Fibroblast of skin of back (primary cell): ENCODE results near the gene PDE1C.
A peak's percentile ranks its signal among the peaks of the same experiment; 100 is the strongest.
"Not testable (repeated sequence)": the region's sequence is repeated elsewhere in the genome, so short reads cannot be mapped to it uniquely, and the experiment has no call there.

ENCODE experiments used
- DNase-seq: peaks from one replicate; pipeline ENCODE4 v3.0.0-alpha.2; 2013

The PDE1C gene

DNA sequence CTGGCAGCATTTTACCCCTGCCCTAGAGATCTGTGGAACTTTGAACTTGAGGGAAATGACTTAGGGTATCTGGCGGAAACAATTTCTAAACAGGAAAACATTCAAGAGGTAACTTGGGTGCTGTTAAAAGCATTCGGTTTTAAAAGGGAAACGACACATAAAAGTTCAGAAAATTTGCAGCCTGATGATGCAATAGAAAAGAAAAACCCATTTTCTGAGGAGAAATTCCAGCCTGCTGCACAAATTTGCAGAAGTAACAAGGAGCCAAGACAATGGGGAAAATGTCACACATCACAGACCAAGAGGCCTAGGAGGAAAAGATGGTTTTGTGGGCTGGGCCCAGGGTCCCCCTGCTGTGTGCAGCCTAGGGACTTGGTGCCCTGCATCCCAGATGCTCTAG, 236.6 kb downstream of the PDE1C start:
- not testable (repeated sequence) for DNase-seq

DNA sequence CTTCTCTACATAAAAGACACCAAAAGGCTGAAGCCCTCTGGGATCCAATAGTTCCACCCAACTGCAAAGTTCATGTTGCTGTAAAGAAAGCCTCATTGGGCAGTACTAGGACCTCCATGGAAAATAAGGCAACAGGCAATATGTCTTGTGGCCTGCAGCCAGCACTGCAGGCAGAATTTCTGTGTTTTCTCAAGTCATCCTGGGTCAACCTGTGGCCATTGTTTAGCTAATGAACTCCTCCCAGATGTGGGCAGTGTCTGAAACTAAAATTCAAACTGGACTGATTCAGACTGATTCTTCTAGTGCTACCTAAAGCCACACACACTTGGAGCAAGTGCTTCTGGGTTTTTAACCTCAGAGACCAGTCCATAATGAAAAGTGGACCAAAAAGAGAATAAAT, 241.7 kb downstream of the PDE1C start:
- DNase-seq: no peak

DNA sequence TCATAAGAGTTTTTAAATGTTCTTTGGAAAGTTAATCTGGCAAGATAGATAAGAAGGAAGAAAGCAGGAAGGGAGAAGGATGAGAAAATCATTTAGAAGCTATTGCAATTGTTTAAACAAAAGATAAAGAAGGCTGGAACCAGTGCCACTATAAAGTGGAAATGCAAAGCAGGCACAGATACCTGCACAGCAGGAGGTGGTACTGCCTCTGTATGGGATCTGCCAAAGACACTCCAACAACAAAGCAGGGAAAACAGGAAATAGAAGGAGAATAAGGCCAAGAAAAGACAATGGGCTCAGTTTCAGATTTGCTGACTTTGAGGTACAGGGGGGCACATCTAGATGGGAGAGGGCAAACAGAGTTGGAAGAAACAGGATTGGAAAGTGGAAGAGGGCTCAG, 244.6 kb downstream of the PDE1C start:
- DNase-seq: no peak

DNA sequence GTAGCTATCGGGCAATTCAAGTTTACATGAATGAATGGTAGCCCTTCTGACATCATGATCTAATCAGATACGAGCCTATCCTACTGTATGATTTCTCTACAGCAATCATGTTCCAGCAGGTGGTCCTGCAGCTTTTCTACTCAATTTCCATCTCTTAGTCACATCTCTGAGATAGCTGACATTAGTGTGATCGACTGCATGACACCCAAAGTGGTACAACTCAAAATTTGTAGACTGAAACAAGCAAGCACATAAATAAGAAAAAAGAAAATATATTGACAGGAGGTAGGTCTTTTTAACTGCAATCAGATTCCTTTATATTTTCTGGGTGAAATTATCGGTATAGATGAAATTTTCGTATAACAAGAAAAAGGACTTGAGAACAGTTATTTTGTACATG, 251.2 kb downstream of the PDE1C start:
- DNase-seq: no peak

DNA sequence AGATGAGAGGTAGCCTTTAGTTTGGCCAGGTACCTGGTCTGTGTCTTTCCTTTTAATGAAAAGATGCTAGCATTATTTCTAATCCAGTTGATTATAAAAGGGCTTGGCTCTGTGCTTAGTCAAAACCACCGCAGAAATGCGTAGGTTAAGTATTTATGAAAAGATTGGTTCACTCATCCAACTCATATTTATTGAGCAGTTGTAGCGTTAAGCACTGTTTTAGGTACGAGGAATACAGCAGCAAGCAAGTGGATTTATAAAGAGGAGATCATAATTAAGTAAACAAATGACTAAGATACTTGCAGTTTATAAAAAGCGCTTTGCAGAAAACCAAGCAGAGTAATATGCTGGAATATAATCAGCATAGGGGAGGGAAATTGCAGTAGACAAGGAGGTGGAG, 253.4 kb downstream of the PDE1C start:
- no peak for DNase-seq

DNA sequence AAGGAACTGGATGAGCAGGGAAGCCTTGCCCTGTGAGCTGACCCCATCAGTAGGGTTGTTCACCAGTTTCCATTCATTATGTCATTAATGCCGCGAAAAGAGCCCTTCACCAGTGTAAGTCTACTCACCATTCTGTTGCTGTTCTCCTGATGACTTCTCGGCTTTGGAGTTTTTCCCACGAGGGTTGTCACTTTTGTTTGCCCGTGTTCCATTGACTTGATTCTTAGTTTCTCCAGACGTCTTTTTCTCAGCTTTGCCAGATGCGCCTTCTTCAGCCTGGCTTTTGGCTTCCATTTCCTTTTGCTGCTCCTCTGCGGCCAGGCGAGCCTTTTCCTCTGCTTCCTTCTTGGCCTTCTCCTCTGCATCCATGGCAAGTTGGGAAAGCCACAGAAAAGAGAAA, 254.4 kb downstream of the PDE1C start:
- DNase-seq: peak; percentile 15

DNA sequence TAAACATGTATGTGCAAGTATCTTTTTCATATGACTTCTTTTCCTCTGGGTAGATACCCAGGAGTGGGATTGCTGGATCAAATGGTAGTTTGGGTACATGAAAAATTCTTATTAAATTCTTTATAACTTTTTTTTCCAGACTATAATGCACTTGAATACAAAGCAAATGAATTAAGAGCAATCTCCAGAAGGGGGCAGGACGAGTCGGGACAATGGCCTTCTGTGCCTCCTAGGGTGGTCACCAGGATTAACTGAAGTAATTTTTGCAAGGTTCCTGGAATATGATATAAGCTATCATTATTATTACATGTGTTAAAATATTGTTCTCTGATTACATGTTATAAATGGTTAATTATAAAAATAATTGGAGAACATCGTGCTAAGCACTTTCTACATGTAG, 256.0 kb downstream of the PDE1C start:
- peak; percentile 6 for DNase-seq

DNA sequence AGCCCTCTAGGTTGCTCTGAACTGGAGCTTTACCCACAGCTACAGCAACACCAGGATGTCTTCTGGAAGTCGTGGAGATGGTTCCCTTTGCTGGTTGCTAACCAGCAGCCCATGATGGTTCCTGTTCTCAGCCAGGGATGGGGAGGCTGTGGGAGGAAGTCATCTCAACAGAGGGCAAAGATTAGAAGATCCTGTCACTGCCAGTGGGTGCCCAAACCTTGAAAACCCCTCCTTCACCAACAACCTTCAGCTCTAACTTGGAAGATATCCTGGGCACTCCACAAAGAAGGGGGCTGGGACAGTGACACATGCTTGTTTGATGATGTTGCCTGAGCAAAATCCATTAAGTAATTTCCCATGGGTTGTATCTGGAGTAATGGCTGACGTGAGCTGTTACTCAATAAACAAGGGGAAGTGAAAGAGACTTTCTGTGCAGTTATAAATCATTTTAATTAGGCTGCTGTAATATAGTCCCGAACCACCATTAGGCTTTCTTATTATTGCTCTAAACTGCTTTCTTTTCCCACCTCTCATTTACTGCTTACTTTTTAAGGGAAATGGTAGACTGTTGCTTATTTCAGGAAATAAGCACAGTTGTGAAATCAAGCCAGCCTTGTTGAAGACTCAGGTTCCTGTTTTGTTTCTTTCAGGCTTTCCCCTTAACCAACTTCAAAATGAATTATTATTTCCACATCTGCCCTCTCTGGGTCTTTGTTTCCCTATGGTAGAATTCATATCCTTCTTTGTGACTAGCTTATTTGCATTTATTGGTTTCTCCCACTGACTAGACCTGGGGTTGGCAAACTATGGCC, 258.4 kb downstream of the PDE1C start:
- DNase-seq: peak; percentile 20

DNA sequence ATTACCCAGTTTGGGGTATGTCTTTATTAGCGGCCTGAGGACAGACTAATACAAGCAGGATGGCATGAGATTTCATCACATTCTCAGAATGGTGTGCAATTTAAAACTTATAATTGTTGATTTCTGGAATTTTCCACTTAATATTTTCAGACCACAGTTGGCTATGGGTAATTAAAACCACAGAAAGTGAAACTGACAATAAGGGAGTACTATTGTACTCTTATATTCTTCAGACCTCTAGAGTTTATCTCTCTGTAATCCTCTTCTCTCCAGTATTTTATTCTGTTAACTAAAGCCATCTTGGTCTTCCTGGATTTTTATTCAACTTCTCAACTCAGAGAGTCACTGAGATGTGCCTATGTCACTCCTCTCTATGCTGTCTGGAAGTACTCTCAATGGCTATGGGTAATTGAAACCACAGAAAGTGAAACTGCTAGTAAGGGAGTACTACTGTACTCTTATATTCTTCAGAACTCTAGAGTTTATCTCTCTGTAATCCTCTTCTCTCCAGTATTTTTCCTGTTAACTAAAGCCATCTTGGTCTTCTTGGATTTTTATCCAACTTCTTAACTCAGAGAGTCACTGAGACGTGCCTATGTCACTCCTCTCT, 264.9 kb downstream of the PDE1C start:
- DNase-seq: no peak

DNA sequence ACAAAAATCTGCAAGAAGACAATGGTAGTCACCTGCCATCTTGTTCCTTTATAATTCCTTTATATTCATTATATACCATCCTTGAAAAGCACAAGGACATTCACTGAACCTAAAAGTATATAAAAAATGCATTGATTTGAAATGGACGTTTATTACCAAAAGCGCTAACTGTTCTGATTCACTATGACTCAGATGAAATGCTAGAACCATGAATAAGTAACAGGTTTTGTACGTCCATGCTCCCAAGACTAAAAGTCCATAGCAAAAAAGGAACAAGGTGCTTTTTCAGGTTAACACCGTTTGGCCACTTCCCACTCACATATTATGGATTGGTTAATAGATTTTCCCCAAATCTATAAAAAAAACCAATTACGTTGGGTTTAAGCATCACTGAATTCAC, 273.8 kb downstream of the PDE1C start:
- DNase-seq: no peak

DNA sequence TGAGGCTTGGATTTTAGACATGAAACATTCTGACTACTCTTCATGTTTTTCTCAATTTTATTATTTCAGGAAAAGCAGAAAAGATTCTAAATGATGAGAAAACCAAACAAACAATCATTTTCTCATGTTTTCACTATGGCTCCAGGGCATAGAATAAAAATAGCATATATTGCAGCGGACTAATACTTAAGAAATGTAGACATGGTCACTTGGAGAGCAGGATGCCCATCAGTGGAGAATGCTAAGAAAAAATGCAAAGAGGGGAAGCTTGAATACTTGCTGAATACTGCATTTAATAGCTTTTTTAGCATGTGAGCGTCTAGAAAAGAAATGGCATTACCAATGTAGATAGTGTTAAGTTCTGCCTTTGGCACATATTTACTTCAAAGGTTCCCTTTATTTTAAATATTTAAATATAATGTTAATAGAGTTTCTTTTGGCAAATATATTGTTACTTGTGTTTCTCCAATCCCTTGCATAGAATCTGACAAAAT, 275.3 kb downstream of the PDE1C start:
- DNase-seq: peak; percentile 39

DNA sequence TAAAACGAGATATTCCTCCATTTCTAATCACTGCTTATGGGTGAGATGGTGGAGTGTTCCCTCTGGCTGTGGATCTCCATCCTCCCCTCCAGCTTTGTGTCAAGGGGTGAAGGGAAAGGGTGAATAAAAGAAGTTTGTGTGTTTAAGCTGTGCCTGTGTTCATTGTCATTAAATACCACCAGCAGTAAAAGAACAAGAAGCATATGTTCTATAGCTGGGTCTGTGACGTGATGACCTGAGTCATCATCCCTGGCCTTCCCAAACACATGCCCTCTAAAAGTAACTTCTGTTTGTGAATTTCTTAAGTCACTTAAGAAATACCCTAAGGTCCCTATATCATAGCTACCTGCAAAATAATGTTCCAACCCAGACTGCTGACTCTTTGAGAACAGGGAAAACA, 278.3 kb downstream of the PDE1C start:
- DNase-seq: peak; percentile 22

DNA sequence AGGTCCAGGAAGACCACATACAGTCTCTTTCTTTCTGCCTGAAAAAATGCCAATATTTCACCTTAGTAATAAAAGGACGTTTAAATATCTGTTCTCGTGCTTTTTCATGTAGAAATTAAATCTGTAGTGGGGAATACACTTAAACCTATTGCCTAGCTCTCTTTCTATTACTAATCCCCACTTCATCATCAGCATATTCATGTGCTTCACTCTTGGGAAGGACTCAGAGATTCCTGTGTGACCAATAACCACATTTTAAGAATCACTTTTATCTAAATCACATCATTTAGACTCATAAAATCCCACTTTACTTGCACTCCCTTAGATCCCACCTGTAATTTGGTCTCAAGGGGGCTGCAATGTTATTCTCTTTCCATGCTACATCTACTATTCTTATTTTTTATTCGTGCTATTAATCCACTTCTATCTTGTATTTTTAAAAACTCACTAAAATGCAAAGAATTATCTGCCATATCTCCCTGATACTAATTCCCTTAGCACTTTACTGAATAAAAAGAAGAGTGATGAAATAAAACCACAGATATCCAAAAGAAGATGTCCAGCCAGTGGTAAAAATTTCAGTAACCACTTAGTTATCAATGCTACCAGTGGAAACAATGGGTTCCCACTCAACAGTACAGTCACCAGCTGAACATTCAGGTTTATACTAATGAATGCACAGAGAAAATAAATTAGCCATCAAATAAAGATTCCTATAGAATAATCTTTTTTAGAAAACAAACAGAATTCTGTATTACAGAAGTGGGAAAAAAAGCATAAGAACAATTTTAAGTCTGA, 281.1 kb downstream of the PDE1C start:
- no peak for DNase-seq

DNA sequence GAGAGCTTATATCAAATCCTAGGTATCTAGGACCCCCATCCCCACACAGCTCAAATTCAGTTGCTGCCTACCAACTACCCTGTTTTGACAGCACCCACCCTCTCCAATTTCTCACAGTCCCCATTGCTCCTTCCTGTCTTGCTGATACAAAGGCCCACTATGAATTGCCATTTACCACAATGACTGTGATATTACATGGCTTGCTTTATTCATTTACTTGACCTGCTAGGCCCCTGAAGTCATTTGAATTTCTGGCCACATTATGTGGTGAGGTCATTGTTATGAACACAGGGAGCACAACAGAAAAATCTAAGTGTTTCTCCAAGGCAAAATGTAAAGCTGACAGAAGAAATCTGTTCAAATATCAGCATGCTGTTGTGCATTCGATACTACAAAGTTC, 281.8 kb downstream of the PDE1C start:
- peak; percentile 11 for DNase-seq

DNA sequence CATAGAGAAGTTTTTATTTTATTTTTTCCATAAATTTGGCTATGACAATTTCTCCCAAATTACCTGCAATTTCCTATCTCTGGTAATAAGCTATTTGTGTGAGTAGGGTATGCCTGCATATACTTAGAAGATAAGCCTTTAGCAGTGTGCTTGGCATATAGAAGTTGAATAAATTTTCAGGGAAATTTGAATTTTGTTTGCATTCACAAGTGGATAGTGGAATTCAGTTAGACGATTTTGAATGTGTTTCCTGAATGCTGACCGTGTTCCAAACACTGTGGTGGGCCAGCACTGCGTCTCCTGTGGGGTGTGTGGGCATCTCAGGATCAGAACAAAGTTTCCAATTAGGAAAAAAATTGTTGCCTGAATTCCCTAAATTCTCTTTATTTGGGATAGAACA, 283.9 kb downstream of the PDE1C start:
- DNase-seq: no peak

DNA sequence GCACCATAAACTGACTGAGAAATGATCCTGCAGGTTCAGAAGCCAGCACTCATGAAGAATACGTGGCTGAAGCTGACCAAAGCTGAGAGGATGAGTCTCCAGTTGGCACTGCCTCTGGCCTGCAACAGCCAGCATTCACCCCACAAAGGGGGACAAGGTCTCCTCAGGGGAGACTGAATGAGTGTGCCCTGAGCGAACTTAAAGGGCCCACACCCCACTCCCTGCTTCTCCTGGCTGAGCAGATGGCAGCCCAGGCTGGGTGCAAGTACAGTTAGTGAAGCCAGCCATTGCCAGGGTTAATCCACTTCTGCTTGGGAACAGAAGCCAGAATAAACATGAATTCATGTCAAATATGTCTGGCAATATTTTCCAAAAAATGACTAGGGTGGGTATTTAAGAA, 285.1 kb downstream of the PDE1C start:
- no peak for DNase-seq

DNA sequence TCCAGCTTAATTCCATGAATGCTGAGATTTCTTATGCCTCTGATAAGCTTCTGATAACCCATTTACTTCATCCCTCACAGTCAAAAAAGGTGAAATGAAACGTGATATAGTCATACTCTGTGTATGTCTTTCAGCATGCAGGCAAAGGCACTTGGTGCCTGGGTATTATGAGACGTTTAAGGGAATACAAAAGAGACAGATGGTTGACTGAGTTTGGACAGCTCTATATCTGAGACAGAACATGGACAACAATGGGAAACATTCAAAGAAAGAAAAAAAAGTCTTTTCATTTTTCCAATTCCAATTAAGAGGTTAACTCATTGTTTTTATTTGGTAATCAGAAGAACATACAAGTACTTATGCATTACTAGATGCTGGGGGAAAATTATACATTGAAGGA, 287.0 kb downstream of the PDE1C start:
- no peak for DNase-seq

DNA sequence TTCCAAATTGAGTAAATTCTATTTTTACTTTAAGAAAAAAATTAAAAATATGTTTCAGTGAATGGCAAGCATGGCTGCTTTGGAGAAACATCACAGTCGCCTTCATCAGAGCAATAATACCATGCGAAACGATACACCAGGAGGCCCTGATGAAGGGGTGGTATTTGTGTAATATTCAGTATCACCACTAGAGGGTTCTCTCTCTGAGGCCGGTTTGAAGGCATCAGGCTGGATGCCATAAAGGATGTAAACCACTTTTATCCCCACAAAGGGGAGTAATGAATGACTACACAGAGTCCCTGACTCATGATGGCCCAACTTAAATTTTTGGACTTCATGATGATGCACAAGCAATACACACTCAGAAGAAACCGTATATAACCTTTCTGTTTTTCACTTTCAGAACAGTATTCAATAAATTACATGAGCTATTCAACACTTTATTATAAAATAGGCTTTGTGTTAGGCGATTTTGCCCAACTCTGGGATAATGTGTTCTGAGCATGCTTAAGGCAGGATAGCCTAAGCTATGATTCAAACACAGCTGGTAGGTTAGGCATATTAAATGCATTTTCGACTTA, 287.7 kb downstream of the PDE1C start:
- peak; percentile 76 for DNase-seq

DNA sequence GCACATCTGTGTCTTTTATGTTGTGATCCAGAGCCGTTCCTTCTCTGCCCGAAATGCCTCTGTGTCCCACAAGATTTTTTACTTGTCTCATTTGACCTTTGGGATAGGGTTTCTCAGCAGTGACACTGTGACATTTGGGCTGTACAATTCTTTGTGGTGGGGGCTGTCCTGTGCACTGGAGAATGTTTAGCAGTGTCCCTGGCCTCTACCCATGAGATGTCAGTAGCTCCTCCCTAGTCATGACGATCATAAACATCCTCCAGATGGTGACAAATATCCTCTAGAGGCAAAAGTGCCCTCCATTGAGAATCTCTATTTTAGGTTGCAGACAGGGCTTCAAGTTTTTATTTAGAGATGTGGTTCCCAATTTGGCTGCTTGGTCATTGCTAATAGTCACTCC, 291.9 kb downstream of the PDE1C start:
- DNase-seq: no peak

DNA sequence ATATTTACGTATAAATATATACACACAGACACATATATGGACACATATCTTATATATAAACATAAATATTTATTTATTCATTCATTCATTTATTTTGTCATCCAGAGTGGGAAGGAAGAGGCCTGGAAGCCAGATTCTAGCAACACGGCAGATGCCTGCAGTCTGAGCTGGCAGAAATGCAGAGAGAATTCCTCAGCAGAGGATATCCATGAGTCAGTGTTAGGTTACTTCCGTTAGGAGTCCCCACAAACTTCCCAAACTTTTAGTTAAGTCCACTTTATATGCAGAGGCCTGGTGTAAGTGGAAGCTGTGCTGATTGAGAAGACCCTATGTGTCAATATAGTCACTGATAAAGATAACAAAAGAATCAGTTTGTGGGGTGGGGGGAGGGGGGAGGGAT, 293.6 kb downstream of the PDE1C start:
- DNase-seq: peak; percentile 87

DNA sequence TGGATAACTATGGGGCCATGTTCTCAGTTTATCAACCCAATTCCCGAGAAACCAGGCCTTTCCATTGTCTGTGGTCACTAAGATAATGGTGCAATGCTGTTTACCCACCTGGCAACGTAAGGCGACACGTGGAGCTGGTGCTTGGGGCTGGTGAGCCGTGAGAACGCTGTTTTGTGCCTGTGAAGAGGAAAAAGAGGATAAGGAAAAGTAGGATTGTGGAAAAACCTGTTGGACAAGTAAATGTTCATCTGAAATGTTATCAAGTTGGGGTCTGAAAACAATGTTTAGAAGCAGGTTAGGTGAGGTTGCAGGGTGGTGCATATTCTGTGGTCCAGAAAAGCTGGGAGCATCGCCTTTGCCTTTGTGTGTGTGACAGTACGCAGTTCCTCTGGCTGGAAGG, 294.7 kb downstream of the PDE1C start:
- no peak for DNase-seq

DNA sequence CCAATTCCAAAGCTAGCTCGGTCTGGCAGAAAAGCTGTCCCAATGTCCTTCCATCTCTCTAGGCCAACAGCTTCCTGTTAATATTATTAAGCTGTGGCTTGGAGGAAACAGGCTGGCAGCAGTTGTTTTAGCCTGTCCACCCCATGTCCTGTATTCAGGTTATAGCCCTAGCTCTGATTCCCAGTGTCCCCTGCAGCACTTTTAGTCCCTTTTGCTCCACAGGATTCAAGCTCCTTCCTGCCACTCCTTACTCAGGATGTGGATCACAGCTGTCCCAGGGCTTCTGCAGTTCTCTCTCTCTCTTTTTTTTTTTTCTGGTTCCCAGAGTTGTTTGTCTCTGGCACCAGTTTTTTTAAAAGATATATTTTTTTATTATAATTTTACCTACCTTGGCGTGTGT, 298.0 kb downstream of the PDE1C start:
- no peak for DNase-seq

DNA sequence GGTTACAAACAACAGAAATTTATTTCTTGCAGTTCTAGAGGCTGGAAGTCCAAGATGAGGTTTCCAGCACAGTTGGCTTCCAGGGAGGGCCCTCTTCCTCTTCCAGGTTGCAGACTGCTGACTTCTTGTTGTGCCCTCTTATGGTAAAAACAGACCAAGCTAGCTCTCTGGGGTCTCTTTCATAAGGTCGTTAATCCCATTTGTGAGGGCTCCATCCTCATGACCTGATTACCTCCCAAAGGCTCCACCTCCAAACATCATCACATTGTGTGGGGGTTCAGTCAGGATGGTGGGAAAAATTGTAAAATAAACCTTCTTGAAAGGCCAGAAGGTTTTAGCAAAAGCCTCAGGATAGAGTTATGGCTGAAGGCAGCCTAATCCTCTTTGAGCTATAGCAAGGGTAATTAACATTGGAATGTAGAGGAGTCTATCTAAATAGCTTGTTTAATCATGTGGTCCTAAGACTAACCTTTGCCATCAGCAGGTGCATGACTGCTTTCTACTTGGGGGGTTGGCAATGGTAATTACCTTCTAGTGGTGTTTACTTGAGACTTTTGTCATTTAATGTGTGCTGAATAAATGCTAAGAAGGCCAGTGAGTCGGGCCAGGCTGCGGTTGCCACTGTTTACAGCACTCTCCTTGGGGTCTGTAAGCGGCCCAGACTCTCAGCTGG, 302.4 kb downstream of the PDE1C start:
- DNase-seq: no peak
